Neural cell (in vitro differentiated cells): ENCODE measurements around the gene UGT1A6. TPM values are rescaled to one million over a fixed set of nuclear protein-coding genes. Genes with fewer than 3 reads are reported as not detected.

Source experiments
- H2AFZ ChIP-seq: fragments of 200-600, 300-800 bp; sonication (generic), shearing (Covaris generic); 2 replicates; pipeline ENCODE4 v1.6.0; 2014; ENCODE audit warnings: low read depth, mild to moderate bottlenecking, antibody characterized with exemption, low read length, moderate library complexity
- H3F3A ChIP-seq: fragments of 200-600 bp; shearing (Covaris generic); 2 replicates; pipeline ENCODE4 v1.6.1; 2016; ENCODE audit warnings: mild to moderate bottlenecking, moderate library complexity, mixed read lengths, antibody characterized with exemption, low read length; ENCODE audit not compliant: insufficient read depth, poor library complexity, severe bottlenecking
- H3K27ac ChIP-seq: fragments of 200-600, 300-800 bp; sonication (generic), shearing (Covaris generic); 2 replicates; pipeline ENCODE4 v1.5.1; 2014; ENCODE audit warnings: mild to moderate bottlenecking, low read length, moderate library complexity
- H3K27me3 ChIP-seq: fragments of 300-800, 200-600 bp; sonication (generic), shearing (Covaris generic); 2 replicates; pipeline ENCODE4 v1.6.0; 2014; ENCODE audit warnings: mild to moderate bottlenecking, low read depth, low read length, moderate library complexity; ENCODE audit not compliant: insufficient read depth
- H3K36me3 ChIP-seq: fragments of 300-800, 200-600 bp; sonication (generic), shearing (Covaris generic); 2 replicates; pipeline ENCODE4 v1.5.1; 2014; ENCODE audit warnings: mild to moderate bottlenecking, antibody characterized with exemption, low read length, moderate library complexity; ENCODE audit not compliant: insufficient read depth
- H3K4me2 ChIP-seq: fragments of 300-800, 200-600 bp; sonication (generic), shearing (Covaris generic); 2 replicates; pipeline ENCODE4 v1.6.0; 2014; ENCODE audit warnings: mild to moderate bottlenecking, low read length
- H3K4me3 ChIP-seq: fragments of 300-800, 200-600 bp; sonication (generic), shearing (Covaris generic); 2 replicates; pipeline ENCODE4 v1.5.1; 2014; ENCODE audit warnings: mild to moderate bottlenecking, low read length, moderate library complexity
- H3K79me2 ChIP-seq: fragments of 200-600 bp; shearing (Covaris generic); replicated peaks from 2 replicates; pipeline ENCODE4 v1.6.0; 2014; ENCODE audit warnings: mild to moderate bottlenecking, low read length, moderate library complexity; ENCODE audit not compliant: insufficient read depth
- H3K9ac ChIP-seq: fragments of 300-800, 200-600 bp; sonication (generic), shearing (Covaris generic); 2 replicates; pipeline ENCODE4 v1.6.1; 2016; ENCODE audit warnings: mild to moderate bottlenecking, low read length, mixed read lengths
- H3K9me2 ChIP-seq: fragments of 200-600 bp; shearing (Covaris generic); 2 replicates; pipeline ENCODE4 v1.6.1; 2016; ENCODE audit warnings: mild to moderate bottlenecking, low read length, mixed read lengths; ENCODE audit not compliant: insufficient read depth
- H3K9me3 ChIP-seq: fragments of 200-600, 300-800 bp; sonication (generic), shearing (Covaris generic); 2 replicates; pipeline ENCODE4 v1.6.1; 2016; ENCODE audit warnings: mild to moderate bottlenecking, mixed run types, low read length, moderate library complexity, mixed read lengths
- H4K20me1 ChIP-seq: fragments of 200-600 bp; shearing (Covaris generic); 2 replicates; pipeline ENCODE4 v1.6.1; 2016; ENCODE audit warnings: mild to moderate bottlenecking, mixed run types; ENCODE audit not compliant: insufficient read depth
- CTCF ChIP-seq: fragments of 450-650 bp; IDR thresholded peaks from 2 replicates; pipeline ENCODE4 v1.5.1; 2014; ENCODE audit warnings: antibody characterized with exemption, mild to moderate bottlenecking, moderate library complexity; ENCODE audit not compliant: poor library complexity, severe bottlenecking
- EP300 ChIP-seq: fragments of 450-650 bp; conservative IDR thresholded peaks from 2 replicates; pipeline ENCODE4 v1.6.1; 2014; ENCODE audit warnings: antibody characterized with exemption, mild to moderate bottlenecking, moderate library complexity; ENCODE audit not compliant: poor library complexity, severe bottlenecking
- EZH2 ChIP-seq: fragments of 200-600, 300-800 bp; shearing (Covaris generic), sonication (generic); IDR thresholded peaks from 2 replicates; pipeline ENCODE4 v1.6.1; 2014; ENCODE audit warnings: antibody characterized with exemption, low read length, borderline replicate concordance, mild to moderate bottlenecking; ENCODE audit not compliant: insufficient read depth, poor library complexity, severe bottlenecking
- MXI1 ChIP-seq: fragments of 450-650 bp; conservative IDR thresholded peaks from 2 replicates; pipeline ENCODE4 v1.6.1; 2014; ENCODE audit warnings: antibody characterized with exemption, mild to moderate bottlenecking; ENCODE audit not compliant: poor library complexity, severe bottlenecking
- POLR2AphosphoS5 ChIP-seq: IDR thresholded peaks from 2 replicates; pipeline ENCODE4 v1.6.1; 2012
- RAD21 ChIP-seq: fragments of 450-650 bp; conservative IDR thresholded peaks from 2 replicates; pipeline ENCODE4 v1.6.1; 2014; ENCODE audit warnings: antibody characterized with exemption, mild to moderate bottlenecking, moderate library complexity
- REST ChIP-seq: IDR thresholded peaks from 2 replicates; pipeline ENCODE4 v1.6.1; 2012; ENCODE audit warnings: borderline replicate concordance
- SMC3 ChIP-seq: fragments of 450-650 bp; conservative IDR thresholded peaks from 2 replicates; pipeline ENCODE4 v1.6.1; 2014; ENCODE audit warnings: antibody characterized with exemption, mild to moderate bottlenecking, moderate library complexity; ENCODE audit not compliant: poor library complexity
- TAF1 ChIP-seq: IDR thresholded peaks from 2 replicates; pipeline ENCODE4 v1.6.1; 2012; ENCODE audit warnings: low read depth
- polyA plus RNA-seq: library from polyadenylated mRNA; depleted of rRNA; stranded (reverse); fragments of >200 nt; gene quantifications from 2 replicates; pipeline ENCODE4 v1.2.3, GENCODE V29; 2014

The UGT1A6 gene
- polyA plus RNA-seq, 1 donor from 2014 or later, result not detected

- no peak for TF ChIP-seq CTCF
- no peak for TF ChIP-seq MXI1
- no peaks in the 10 kb centered on the region for H3F3A ChIP-seq
- H2AFZ ChIP-seq, result no peak overlapping the region
- no peaks in the 10 kb centered on the region for H4K20me1 ChIP-seq
- no peak overlapping the region for H3K4me3 ChIP-seq
- no peak overlapping the region for H3K27ac ChIP-seq
- no peak overlapping the region for H3K4me2 ChIP-seq
- H3K36me3 ChIP-seq, result no peaks in the 10 kb centered on the region
- H3K27me3 ChIP-seq, result no peaks in the 10 kb centered on the region
- no peak overlapping the region for H3K9ac ChIP-seq
- no peaks in the 10 kb centered on the region for H3K79me2 ChIP-seq
- no peaks in the 10 kb centered on the region for H3K9me3 ChIP-seq
- H3K9me2 ChIP-seq, result no peaks in the 10 kb centered on the region
Measured at GRCh38 chr2:233689031-233689430, 3.7 kb upstream of the UGT1A6 start.

GRCh38 chr2:233689501-233689900 lies 3.2 kb upstream of the UGT1A6 start:
- H3K27me3 ChIP-seq, result no peaks in the 10 kb centered on the region
- no peaks in the 10 kb centered on the region for H3K36me3 ChIP-seq
- H2AFZ ChIP-seq, result no peak overlapping the region
- H4K20me1 ChIP-seq, result no peaks in the 10 kb centered on the region
- H3F3A ChIP-seq, result no peaks in the 10 kb centered on the region
- no peaks in the 10 kb centered on the region for H3K79me2 ChIP-seq
- no peak for TF ChIP-seq POLR2AphosphoS5
- no peak for TF ChIP-seq CTCF
- TF ChIP-seq MXI1, result no peak
- no peak for TF ChIP-seq REST
- TF ChIP-seq EZH2, result no peak
- no peak for TF ChIP-seq TAF1
- no peak for TF ChIP-seq RAD21
- TF ChIP-seq EP300, result no peak
- TF ChIP-seq SMC3, result no peak
- H3K27ac ChIP-seq, result no peak overlapping the region
- H3K9me3 ChIP-seq, result no peaks in the 10 kb centered on the region
- H3K4me2 ChIP-seq, result no peak overlapping the region
- no peak overlapping the region for H3K9ac ChIP-seq
- no peaks in the 10 kb centered on the region for H3K9me2 ChIP-seq
- no peak overlapping the region for H3K4me3 ChIP-seq
